T-cell (primary cell): ENCODE data around the gene MYRF. TPM values are rescaled to one million over a fixed set of nuclear protein-coding genes. Genes with fewer than 3 reads are reported as not detected.

Experiments used
- ATAC-seq, 4 experiments: fragments of 200-7000 bp in 3 of 4; fragments of 150-1000 bp in 1 of 4; cut with Tn5 transposase; replicated peaks in 1 of 4; 1 replicate in 3 of 4; 2 replicates in 1 of 4; pipeline ENCODE4 v1.10.0; 2021; ENCODE audit warnings: moderate library complexity in 3 of 4, mild to moderate bottlenecking in 2 of 4, moderate number of reproducible peaks in 1 of 4
- CTCF ChIA-PET, 2 donors: fragments of 300-600 bp; sonication (Branson Sonifier 250); formaldehyde crosslinking; loops; one replicate each; lab custom pipeline; 2022; ENCODE audit warnings: antibody characterized with exemption in 2 of 2; lab: Charles Lee
- POLR2A ChIA-PET, 2 donors: fragments of 300-600 bp; sonication (Branson Sonifier 250); formaldehyde crosslinking; loops; one replicate each; lab custom pipeline; 2022; ENCODE audit warnings: antibody characterized with exemption in 2 of 2; lab: Charles Lee
- DNase-seq, 35 experiments: peaks; one replicate each; pipeline versions ENCODE4 v3.0.0 to v3.0.0-alpha.2; 2013 to 2023
- H3K27ac ChIP-seq: one replicate; pipeline ENCODE4 v1.5.1; 2013; ENCODE audit warnings: low read length
- H3K27me3 ChIP-seq, 2 experiments: replicated peaks in 1 of 2; 1 replicate in 1 of 2; 2 replicates in 1 of 2; pipeline versions ENCODE4 v1.6.1 to v1.7.0; 2013; ENCODE audit warnings: low read length in 1 of 2, mixed read lengths in 1 of 2; ENCODE audit not compliant: control insufficient read depth in 2 of 2, insufficient read depth in 2 of 2; ENCODE audit errors: extremely low read depth in 1 of 2
- H3K36me3 ChIP-seq, 2 donors: 1 replicate in 1 of 2; 2 replicates in 1 of 2; pipeline versions ENCODE4 v1.6.1 to v1.7.0; 2013; ENCODE audit warnings: low read length in 1 of 2; ENCODE audit not compliant: control insufficient read depth in 2 of 2, insufficient read depth in 1 of 2; ENCODE audit errors: extremely low read depth in 1 of 2
- H3K4me1 ChIP-seq, 2 experiments: 1 replicate in 1 of 2; 2 replicates in 1 of 2; pipeline versions ENCODE4 v1.6.1 to v1.7.0; 2013; ENCODE audit warnings: low read length in 2 of 2, mixed read lengths in 1 of 2; ENCODE audit not compliant: insufficient read depth in 2 of 2, control insufficient read depth in 1 of 2; ENCODE audit errors: extremely low read depth in 1 of 2
- H3K4me3 ChIP-seq, 2 donors: 1 replicate in 1 of 2; 2 replicates in 1 of 2; pipeline versions ENCODE4 v1.5.1 to v1.7.0; 2013; ENCODE audit warnings: mild to moderate bottlenecking in 2 of 2, low read length in 1 of 2, moderate library complexity in 1 of 2; ENCODE audit not compliant: control insufficient read depth in 1 of 2; ENCODE audit errors: extremely low read depth in 1 of 2
- H3K9me3 ChIP-seq: 2 replicates; pipeline ENCODE4 v1.7.0; 2013
- H3K27ac Mint-ChIP-seq, 2 donors: one replicate each; pipeline ENCODE4 v1.8.0; 2020 to 2021; ENCODE audit warnings: mild to moderate bottlenecking in 2 of 2, mixed read lengths in 2 of 2
- H3K27me3 Mint-ChIP-seq, 2 donors: one replicate each; pipeline ENCODE4 v1.8.0; 2021 to 2022; ENCODE audit warnings: mixed read lengths in 2 of 2
- H3K36me3 Mint-ChIP-seq: one replicate; pipeline ENCODE4 v1.8.0; 2021; ENCODE audit warnings: mixed read lengths
- H3K4me1 Mint-ChIP-seq, 3 donors: one replicate each; pipeline ENCODE4 v1.8.0; 2020 to 2022; ENCODE audit warnings: mixed read lengths in 3 of 3, mild to moderate bottlenecking in 1 of 3
- H3K4me3 Mint-ChIP-seq, 3 donors: one replicate each; pipeline ENCODE4 v1.8.0; 2020 to 2022; ENCODE audit warnings: mild to moderate bottlenecking in 3 of 3, mixed read lengths in 3 of 3, moderate library complexity in 3 of 3
- H3K9me3 Mint-ChIP-seq, 3 donors: one replicate each; pipeline ENCODE4 v1.8.0; 2020 to 2022; ENCODE audit warnings: mixed read lengths in 3 of 3
- WGBS: methylation state at CpG from one replicate; pipeline ENCODE4 v1.1.5; 2013; ENCODE audit warnings: missing lambda C conversion rate; ENCODE audit not compliant: insufficient coverage; 5-methylcytosine and 5-hydroxymethylcytosine counted together
- total RNA-seq, 35 experiments: library from RNA in 6 of 35; stranded (reverse) in 6 of 35; fragments of 120-200 nt in 1 of 35; gene quantifications; one replicate each; pipeline versions ENCODE4 v1.2.1 to v1.2.4 and lab custom pipeline; 2013 to 2026

Gene MYRF
- total RNA-seq, 5 donors from 2014 or later (not counting 1 experiment from before 2014, with no cell fraction given), result 0.95 to 4.9 (median 1.5) TPM

DNA sequence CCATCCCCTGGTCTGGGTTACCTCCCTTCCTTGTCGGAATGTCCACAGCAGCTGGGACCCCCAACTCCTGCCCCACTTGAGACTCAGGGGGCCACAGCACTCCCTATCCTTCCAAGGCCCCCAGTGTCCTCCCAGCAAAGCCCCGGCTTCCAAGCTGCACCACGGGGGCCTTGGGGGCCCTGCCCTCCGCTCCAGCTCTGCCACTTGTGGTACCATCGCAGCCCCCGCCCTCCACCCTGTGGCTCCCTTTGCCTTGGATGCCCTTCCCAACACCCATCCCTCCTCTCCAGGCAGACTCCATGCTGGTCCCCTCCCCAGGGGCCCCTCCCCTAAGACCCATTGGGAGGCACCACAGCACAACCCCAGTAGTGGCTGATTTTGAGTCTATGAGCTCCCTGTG is 22.7 kb downstream of the MYRF start:
- peaks cover 0 to 2% of the 10 kb centered on the region in 2 donors for H3K27me3 Mint-ChIP-seq
- 96% methylated on average over 5 of the region's 6 CpGs for WGBS
- H3K4me1 ChIP-seq, result peaks cover 0 to 53% of the 10 kb centered on the region in 2 experiments
- CTCF ChIA-PET, result interaction anchor here in 1 of 2 donors (1.0 kb wide), 1 partner anchor 333 kb away, joined by 3 read pairs; no protein-coding TSS in a partner anchor
- no peaks in the 10 kb centered on the region for H3K9me3 ChIP-seq
- peaks cover 7 to 32% (median 16%) of the 10 kb centered on the region in 3 donors for H3K4me1 Mint-ChIP-seq
- H3K4me3 ChIP-seq, result no peak overlapping the region
- peaks cover 0 to 29% of the 10 kb centered on the region in 2 experiments for H3K27me3 ChIP-seq
- ATAC-seq, result no peak
- H3K4me3 Mint-ChIP-seq, result peak overlapping the region in 1 of 3 donors; percentile 1
- no peak overlapping the region for H3K27ac Mint-ChIP-seq
- H3K36me3 ChIP-seq, result no peaks in the 10 kb centered on the region
- H3K36me3 Mint-ChIP-seq, result no peaks in the 10 kb centered on the region
- H3K27ac ChIP-seq, result no peak overlapping the region
- no peaks in the 10 kb centered on the region for H3K9me3 Mint-ChIP-seq
- POLR2A ChIA-PET, result no interaction called here
- DNase-seq, result no peak

- no peaks in the 10 kb centered on the region for H3K36me3 Mint-ChIP-seq
- no peaks in the 10 kb centered on the region for H3K9me3 Mint-ChIP-seq
- WGBS, result 83% methylated on average over 17 of the region's 20 CpGs
- no peak for ATAC-seq
- peak overlapping the region in 1 of 3 donors; percentile 67 for H3K4me3 Mint-ChIP-seq
- peak in 2 of 35 experiments; percentile 14 to 21 for DNase-seq
- Histone ChIP-seq H3K9me3 (no peaks in the 10 kb centered on the region), H3K27me3 (peaks cover 0 to 29% of the 10 kb centered on the region in 2 experiments), H3K4me1 (peaks cover 0 to 53% of the 10 kb centered on the region in 2 experiments), H3K4me3 (no peak overlapping the region), H3K27ac (no peak overlapping the region), H3K36me3 (no peaks in the 10 kb centered on the region)
- peaks cover 7 to 32% (median 16%) of the 10 kb centered on the region in 3 donors for H3K4me1 Mint-ChIP-seq
- H3K27ac Mint-ChIP-seq, result no peak overlapping the region
- POLR2A ChIA-PET, result no interaction called here
- CTCF ChIA-PET, result interaction anchor here (0.5 to 1.0 kb wide), 2 partner anchors 22 to 332 kb away, joined by 3 to 4 read pairs; no protein-coding TSS in a partner anchor
- peaks cover 0 to 2% of the 10 kb centered on the region in 2 donors for H3K27me3 Mint-ChIP-seq
Measured at GRCh38 chr11:61775606-61776554, 23.4 kb downstream of the MYRF start.

- H3K27me3 Mint-ChIP-seq, result peaks cover 0 to 2% of the 10 kb centered on the region in 2 donors
- CTCF ChIA-PET, result no interaction called here
- Histone ChIP-seq H3K27ac (no peak overlapping the region), H3K27me3 (peaks cover 0 to 29% of the 10 kb centered on the region in 2 experiments), H3K36me3 (no peaks in the 10 kb centered on the region), H3K4me1 (peaks cover 0 to 53% of the 10 kb centered on the region in 2 experiments), H3K9me3 (no peaks in the 10 kb centered on the region), H3K4me3 (peak overlapping the region in 1 of 2 donors; percentile 49)
- H3K36me3 Mint-ChIP-seq, result no peaks in the 10 kb centered on the region
- ATAC-seq (peak in 3 of 4 experiments; percentile 18 to 55 (median 41)), DNase-seq (peak in 31 of 35 experiments; percentile 18 to 66 (median 48))
- POLR2A ChIA-PET, result no interaction called here
- H3K4me3 Mint-ChIP-seq, result peak overlapping the region; percentile 61 to 67 (median 66)
- peaks cover 7 to 29% (median 16%) of the 10 kb centered on the region in 3 donors for H3K4me1 Mint-ChIP-seq
- H3K9me3 Mint-ChIP-seq, result no peaks in the 10 kb centered on the region
- no peak overlapping the region for H3K27ac Mint-ChIP-seq
- 70% methylated on average over 8 of the region's 9 CpGs for WGBS
Measured at GRCh38 chr11:61776561-61777075, 24.2 kb downstream of the MYRF start.

- DNase-seq (peak in 34 of 35 experiments; percentile 9 to 74 (median 50)), ATAC-seq (peak; percentile 74 to 84 (median 76))
- Histone ChIP-seq H3K4me1 (peaks cover 0 to 44% of the 10 kb centered on the region in 2 experiments), H3K36me3 (no peaks in the 10 kb centered on the region), H3K27ac (no peak overlapping the region), H3K9me3 (no peaks in the 10 kb centered on the region), H3K4me3 (peak overlapping the region; percentile 46 to 49), H3K27me3 (peaks cover 0 to 29% of the 10 kb centered on the region in 2 experiments)
- Mint-ChIP-seq H3K27ac (no peak overlapping the region), H3K4me1 (peaks cover 7 to 27% (median 16%) of the 10 kb centered on the region in 3 donors), H3K9me3 (no peaks in the 10 kb centered on the region), H3K4me3 (peak overlapping the region; percentile 61 to 67 (median 66)), H3K27me3 (peaks cover 0 to 2% of the 10 kb centered on the region in 2 donors), H3K36me3 (no peaks in the 10 kb centered on the region)
- 30% methylated on average over 49 of the region's 67 CpGs for WGBS
- POLR2A ChIA-PET, result interaction anchor here in 1 of 2 donors (0.6 kb wide), 1 partner anchor 13 kb away, joined by 3 read pairs; no protein-coding TSS in a partner anchor
- CTCF ChIA-PET, result no interaction called here
Measured at GRCh38 chr11:61777234-61778090, 25.0 kb downstream of the MYRF start.

DNA sequence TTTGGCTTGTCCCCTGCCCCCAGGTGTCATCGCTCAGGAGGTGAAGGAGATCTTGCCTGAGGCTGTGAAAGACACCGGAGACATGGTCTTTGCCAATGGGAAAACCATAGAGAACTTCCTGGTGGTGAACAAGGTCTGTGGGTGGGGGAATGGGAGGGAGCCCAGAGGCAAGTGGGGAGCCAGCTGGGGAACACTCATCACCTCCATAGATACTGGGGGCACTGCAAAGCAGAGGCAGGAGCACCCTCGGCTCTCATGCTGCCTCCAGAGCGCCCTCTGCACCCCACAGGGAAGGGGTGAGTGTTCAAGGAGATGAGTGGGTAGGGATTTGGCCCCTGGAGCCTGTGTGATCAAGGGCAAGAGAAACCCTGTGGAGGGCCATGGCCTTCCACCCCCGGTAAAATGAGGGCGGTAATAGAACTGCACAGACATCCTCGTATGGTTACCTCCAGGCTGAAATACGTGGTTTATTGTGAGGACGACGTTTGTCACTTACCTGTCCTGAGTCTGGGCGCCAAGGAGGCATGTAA is 26.0 kb downstream of the MYRF start:
- Histone ChIP-seq H3K36me3 (peaks cover 0 to 3% of the 10 kb centered on the region in 2 donors), H3K4me3 (no peak overlapping the region), H3K27me3 (peaks cover 0 to 29% of the 10 kb centered on the region in 2 experiments), H3K9me3 (no peaks in the 10 kb centered on the region), H3K27ac (no peak overlapping the region), H3K4me1 (peaks cover 0 to 35% of the 10 kb centered on the region in 2 experiments)
- H3K4me3 Mint-ChIP-seq, result peak overlapping the region; percentile 43 to 67 (median 58)
- no peaks in the 10 kb centered on the region for H3K9me3 Mint-ChIP-seq
- POLR2A ChIA-PET, result no interaction called here
- WGBS, result 89% methylated on average over 8 of the region's 11 CpGs
- H3K36me3 Mint-ChIP-seq, result no peaks in the 10 kb centered on the region
- CTCF ChIA-PET, result no interaction called here
- peaks cover 0 to 2% of the 10 kb centered on the region in 2 donors for H3K27me3 Mint-ChIP-seq
- ATAC-seq (no peak), DNase-seq (no peak)
- peaks cover 7 to 21% (median 11%) of the 10 kb centered on the region in 3 donors for H3K4me1 Mint-ChIP-seq
- no peak overlapping the region for H3K27ac Mint-ChIP-seq
